ENCODE results near the gene CNOT4.
"Not testable (repeated sequence)": the region's sequence is repeated elsewhere in the genome, so short reads cannot be mapped to it uniquely, and the experiment has no call there.

The CNOT4 gene

DNA sequence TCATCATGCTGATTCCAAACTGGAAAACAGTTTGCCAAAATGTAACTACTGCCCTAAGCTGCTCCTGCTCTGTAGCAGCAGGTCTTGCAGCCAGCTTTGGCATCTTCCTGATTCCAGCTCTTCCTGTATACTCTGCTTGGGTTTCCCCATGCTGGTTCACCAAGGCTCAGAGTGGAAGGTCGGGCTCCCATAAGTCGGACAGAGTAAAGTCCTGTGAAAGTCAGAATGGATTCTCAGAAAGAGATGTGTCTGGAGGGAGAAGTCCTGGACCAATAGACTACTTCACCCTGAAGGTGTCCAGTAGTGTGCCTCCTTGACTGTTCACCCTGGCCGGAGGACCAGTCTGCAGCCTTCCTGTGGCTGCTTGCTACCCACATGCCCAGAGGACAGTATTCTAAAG, 182.4 kb downstream of the CNOT4 start:
- DNase-seq (ENCODE audit: low read depth, low spot score), result no peak

- no peak for DNase-seq (ENCODE audit: low read depth, low spot score)
Measured at GRCh38 chr7:135326636-135327280, 183.1 kb downstream of the CNOT4 start.

DNA sequence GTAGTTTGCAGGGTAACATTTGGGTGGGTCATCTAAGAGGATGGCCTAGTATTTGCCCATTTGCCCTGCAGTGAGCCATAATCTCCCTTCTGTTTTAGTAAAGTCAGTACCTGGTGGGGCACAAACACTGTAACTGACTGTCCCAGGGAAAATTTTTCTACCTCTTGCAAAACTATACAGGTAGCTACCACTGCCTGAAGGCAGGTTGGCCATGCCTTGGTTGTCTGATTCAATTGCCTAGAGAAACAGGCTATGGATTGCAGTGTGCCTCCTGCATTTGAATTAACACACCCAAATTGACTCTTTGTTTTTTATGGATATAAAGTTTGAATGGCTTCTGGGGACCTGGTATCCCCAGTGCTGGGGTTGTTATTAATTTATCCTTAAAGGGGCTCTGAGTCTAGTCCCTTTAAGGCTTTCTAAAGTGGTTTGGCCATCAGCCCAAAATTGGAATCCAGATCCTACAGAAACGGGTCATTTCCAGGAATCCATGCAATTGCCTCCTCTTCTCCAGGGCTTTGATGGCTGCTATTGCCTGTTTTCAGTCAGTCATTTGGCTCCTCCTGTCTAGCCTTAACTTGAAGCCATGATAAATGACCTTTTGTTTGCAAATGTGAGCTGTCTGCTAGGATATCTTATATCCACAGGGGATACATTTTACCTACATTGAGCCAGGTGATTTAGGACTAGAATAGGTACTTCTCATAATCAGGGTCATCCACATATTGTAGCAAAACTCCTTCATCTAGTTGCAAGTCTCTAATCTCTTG, 187.1 kb downstream of the CNOT4 start:
- DNase-seq (ENCODE audit: low read depth, low spot score), result no peak

GRCh38 chr7:135321556-135321955, 188.3 kb downstream of the CNOT4 start:
- no peak for DNase-seq (ENCODE audit: low read depth, low spot score)

DNA sequence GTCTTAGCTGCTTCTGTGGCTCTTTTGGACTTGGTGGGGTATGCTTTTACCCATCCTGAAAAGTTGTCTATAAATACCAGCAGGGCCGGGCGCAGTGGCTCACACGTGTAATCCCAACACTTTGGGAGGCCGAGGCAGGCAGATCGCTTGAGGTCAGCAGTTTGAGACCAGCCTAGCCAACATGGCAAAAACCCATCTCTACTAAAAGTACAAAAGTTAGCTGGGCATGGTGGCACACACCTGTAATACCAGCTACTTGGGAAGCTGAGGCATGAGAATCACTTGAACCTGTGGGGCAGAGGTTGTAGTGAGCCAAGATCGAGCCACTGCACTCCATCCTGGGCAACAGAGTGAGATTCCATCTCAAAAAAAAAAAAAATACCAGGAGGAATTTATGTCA, 188.9 kb downstream of the CNOT4 start:
- not testable (repeated sequence) for DNase-seq (ENCODE audit: low read depth, low spot score)

- no peak for DNase-seq (ENCODE audit: low read depth, low spot score)
Measured at GRCh38 chr7:135320268-135320667, 189.6 kb downstream of the CNOT4 start.

GRCh38 chr7:135317676-135318325, 192.1 kb downstream of the CNOT4 start:
- no peak for DNase-seq (ENCODE audit: low read depth, low spot score)

DNA sequence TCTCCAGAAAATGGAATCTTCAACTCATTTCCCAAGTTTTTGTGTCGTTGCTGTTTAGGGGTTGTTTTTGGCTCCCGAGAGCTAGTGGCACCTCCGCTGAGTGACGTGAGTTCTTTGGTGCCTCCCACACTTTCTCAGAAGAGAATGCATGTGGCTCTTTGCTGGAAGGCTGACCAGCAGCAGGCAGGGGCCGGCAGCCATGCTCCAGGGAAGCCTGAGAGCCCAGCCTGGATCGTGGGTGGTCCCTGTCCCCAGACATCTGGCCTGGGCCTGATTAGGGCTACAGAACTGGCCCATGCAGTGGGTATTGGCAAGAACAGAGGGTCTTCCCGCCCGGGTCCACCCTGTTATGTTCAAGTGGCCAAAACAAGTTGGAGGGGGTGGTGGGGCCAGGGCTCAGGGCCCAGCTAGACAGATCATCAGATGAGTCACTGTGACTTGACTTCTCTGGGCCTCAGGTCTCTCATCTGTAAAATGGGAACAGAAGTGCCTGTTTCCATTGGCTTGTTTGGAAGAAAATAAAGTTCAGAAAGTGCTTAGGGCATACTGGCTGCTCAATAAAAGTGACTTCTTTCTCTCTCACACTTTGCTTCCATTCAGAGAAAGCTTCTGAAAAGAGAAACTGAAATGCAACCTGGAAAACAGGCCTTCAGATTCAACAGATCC, 193.1 kb downstream of the CNOT4 start:
- DNase-seq (ENCODE audit: low read depth, low spot score), result no peak

GRCh38 chr7:135313971-135314370, 195.9 kb downstream of the CNOT4 start:
- no peak for DNase-seq (ENCODE audit: low read depth, low spot score)
